ENCODE measurements around the gene ZNF792. TPM values are rescaled to one million over a fixed set of nuclear protein-coding genes. Genes with fewer than 3 reads are reported as not detected.

Gene ZNF792
- total and polyA plus RNA-seq, 2 of the 4 experiments (the other 2 are of a cell fraction): 1.5 to 4.8 TPM

DNA sequence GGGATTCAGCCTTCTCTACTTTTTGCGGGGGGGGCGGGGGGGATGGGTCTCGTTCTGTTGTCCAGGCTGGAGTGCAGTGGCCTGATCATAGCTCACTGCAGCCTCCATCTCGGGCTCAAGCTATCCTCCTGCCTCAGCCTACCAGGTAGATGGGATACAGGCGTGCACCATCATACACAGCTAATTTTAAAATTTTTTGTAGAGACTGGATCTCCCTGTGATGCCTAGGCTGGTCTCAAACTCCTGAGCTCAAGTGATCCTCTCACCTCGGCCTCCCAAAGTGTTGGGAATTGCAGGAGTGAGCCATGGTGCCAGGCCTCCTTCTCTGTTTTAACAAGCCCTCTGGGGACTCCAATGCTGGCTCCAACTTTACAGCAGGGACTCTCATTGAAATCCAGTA is 569 bp upstream of the ZNF792 start:
- H3K14ac ChIP-seq (replicated peaks; ENCODE audit: low read depth, low read length): no peak overlapping the region
- no peak overlapping the region for H2BK15ac ChIP-seq (ENCODE audit: low read depth, low read length)
- ATAC-seq (ENCODE audit: low read depth) (no peak), DNase-seq (no peak)
- H2BK5ac ChIP-seq (ENCODE audit: low read depth, low read length, poor library complexity, severe bottlenecking): no peak overlapping the region
- no peak overlapping the region for H2BK120ac ChIP-seq (ENCODE audit: low read depth, low read length)
- ChIA-PET CTCF (no interaction called here), POLR2A (ENCODE audit: unreplicated experiment) (no interaction called here)
- H3K9me3 ChIP-seq (ENCODE audit: control insufficient read depth, insufficient read depth, low read length): peaks cover 16% of the 10 kb centered on the region
- H4K5ac ChIP-seq (ENCODE audit: low read depth, low read length): no peak overlapping the region
- no peak overlapping the region for H3K27ac ChIP-seq (ENCODE audit: insufficient read depth, low read length)
- H4K91ac ChIP-seq (ENCODE audit: insufficient read depth, low read depth, low read length): no peak overlapping the region
- H3K36me3 ChIP-seq (ENCODE audit: control insufficient read depth, insufficient read depth, low read length): peaks cover 5% of the 10 kb centered on the region
- no peak overlapping the region for H2BK20ac ChIP-seq (ENCODE audit: low read depth, low read length)
- peaks cover 3% of the 10 kb centered on the region for H3K4me1 ChIP-seq (ENCODE audit: control insufficient read depth, insufficient read depth, low read length)
- in situ Hi-C loops (cut with MboI; ENCODE audit: low sequenced_read_pairs): no loop called here
- no peak overlapping the region for H2AK5ac ChIP-seq (ENCODE audit: low read depth, low read length)
- no peak overlapping the region for H3K56ac ChIP-seq (ENCODE audit: extremely low read depth, insufficient read depth, low read length)
- WGBS, 2 experiments (ENCODE audit: extremely low coverage in 2 of 2, insufficient read length in 1 of 2): 100% methylated on average over 1 of the region's 6 CpGs; no CpG with 5 or more reads in 1 of the 2 experiments
- no peaks in the 10 kb centered on the region; the same call in 1 of the 2 replicates for H3K27me3 ChIP-seq (ENCODE audit: control insufficient read depth, insufficient read depth, low read length)
- no peak overlapping the region for H3K4ac ChIP-seq (ENCODE audit: low read depth, low read length)
- 0 out of 4 replicates have a peak overlapping the region, but pooled peaks of 1 of the 2 experiments have one; percentile 75 for H4K8ac ChIP-seq (ENCODE audit: low read depth in 2 of 2, low read length in 2 of 2)
- H3K79me1 ChIP-seq (ENCODE audit: low read depth in 1 of 2, low read length in 2 of 2): peaks cover 21 to 35% of the 10 kb centered on the region in 2 experiments
- TF ChIP-seq MAZ (IDR thresholded peaks at IDR 0.05; ENCODE audit: borderline replicate concordance, low read depth, low read length): no peak
- TF ChIP-seq, protein P1, sequence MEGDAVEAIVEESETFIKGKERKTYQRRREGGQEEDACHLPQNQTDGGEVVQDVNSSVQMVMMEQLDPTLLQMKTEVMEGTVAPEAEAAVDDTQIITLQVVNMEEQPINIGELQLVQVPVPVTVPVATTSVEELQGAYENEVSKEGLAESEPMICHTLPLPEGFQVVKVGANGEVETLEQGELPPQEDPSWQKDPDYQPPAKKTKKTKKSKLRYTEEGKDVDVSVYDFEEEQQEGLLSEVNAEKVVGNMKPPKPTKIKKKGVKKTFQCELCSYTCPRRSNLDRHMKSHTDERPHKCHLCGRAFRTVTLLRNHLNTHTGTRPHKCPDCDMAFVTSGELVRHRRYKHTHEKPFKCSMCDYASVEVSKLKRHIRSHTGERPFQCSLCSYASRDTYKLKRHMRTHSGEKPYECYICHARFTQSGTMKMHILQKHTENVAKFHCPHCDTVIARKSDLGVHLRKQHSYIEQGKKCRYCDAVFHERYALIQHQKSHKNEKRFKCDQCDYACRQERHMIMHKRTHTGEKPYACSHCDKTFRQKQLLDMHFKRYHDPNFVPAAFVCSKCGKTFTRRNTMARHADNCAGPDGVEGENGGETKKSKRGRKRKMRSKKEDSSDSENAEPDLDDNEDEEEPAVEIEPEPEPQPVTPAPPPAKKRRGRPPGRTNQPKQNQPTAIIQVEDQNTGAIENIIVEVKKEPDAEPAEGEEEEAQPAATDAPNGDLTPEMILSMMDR (conservative IDR thresholded peaks at IDR 0.05; ENCODE audit: low read depth, low read length): no peak
- TF ChIP-seq BHLHE40 (IDR thresholded peaks at IDR 0.05; ENCODE audit: low read depth, low read length): no peak
- TF ChIP-seq, protein P2, sequence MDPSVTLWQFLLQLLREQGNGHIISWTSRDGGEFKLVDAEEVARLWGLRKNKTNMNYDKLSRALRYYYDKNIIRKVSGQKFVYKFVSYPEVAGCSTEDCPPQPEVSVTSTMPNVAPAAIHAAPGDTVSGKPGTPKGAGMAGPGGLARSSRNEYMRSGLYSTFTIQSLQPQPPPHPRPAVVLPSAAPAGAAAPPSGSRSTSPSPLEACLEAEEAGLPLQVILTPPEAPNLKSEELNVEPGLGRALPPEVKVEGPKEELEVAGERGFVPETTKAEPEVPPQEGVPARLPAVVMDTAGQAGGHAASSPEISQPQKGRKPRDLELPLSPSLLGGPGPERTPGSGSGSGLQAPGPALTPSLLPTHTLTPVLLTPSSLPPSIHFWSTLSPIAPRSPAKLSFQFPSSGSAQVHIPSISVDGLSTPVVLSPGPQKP (IDR thresholded peaks at IDR 0.05; ENCODE audit: borderline replicate concordance, low read depth, low read length): no peak
- no peak for TF ChIP-seq RFX5 (IDR thresholded peaks at IDR 0.05; ENCODE audit: low read depth, low read length)
- TF ChIP-seq POLR2A (IDR thresholded peaks at IDR 0.05; ENCODE audit: low read depth, low read length): no peak
- TF ChIP-seq MXI1 (IDR thresholded peaks at IDR 0.05; ENCODE audit: borderline replicate concordance, low read depth, low read length): no peak
- TF ChIP-seq SMC3 (IDR thresholded peaks at IDR 0.05; ENCODE audit: low read depth, low read length): no peak
- TF ChIP-seq RAD21 (IDR thresholded peaks at IDR 0.05; ENCODE audit: low read length): no peak
- no peak for TF ChIP-seq MAFK (IDR thresholded peaks at IDR 0.05; ENCODE audit: low read depth, low read length)
- TF ChIP-seq CEBPB (IDR thresholded peaks at IDR 0.05; ENCODE audit: low read depth, low read length): no peak
- TF ChIP-seq, protein P3, sequence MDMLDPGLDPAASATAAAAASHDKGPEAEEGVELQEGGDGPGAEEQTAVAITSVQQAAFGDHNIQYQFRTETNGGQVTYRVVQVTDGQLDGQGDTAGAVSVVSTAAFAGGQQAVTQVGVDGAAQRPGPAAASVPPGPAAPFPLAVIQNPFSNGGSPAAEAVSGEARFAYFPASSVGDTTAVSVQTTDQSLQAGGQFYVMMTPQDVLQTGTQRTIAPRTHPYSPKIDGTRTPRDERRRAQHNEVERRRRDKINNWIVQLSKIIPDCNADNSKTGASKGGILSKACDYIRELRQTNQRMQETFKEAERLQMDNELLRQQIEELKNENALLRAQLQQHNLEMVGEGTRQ (IDR thresholded peaks at IDR 0.05; ENCODE audit: low read depth, low read length): no peak
- TF ChIP-seq CHD1 (IDR thresholded peaks at IDR 0.05; ENCODE audit: low read depth, low read length): no peak
- H3K18ac ChIP-seq (ENCODE audit: low read depth, low read length): no peak overlapping the region
- H3K4me2 ChIP-seq (ENCODE audit: low read depth, low read length): no peak overlapping the region
- H3K23ac ChIP-seq (ENCODE audit: low read depth, low read length): no peak overlapping the region
- no peak overlapping the region for H3K4me3 ChIP-seq (ENCODE audit: insufficient read depth, low read depth, low read length)
- intact Hi-C loops (cut with micrococcal nuclease): no loop called here
- H3K9ac ChIP-seq (ENCODE audit: low read depth, low read length): no peak overlapping the region
- peaks cover 20% of the 10 kb centered on the region for H3K9me1 ChIP-seq (ENCODE audit: insufficient read depth, low read length)
- H4K20me1 ChIP-seq (ENCODE audit: insufficient read depth, low read length): peaks cover 25% of the 10 kb centered on the region
- peak overlapping the region; percentile 90 for H2AFZ ChIP-seq (replicated peaks; ENCODE audit: low read length, poor library complexity)
- dilution Hi-C loops (cut with HindIII; ENCODE audit: low sequenced_read_pairs, unreplicated experiment): no loop called here
- BruUV-seq (replicated peaks): no TSS peak
- no peak overlapping the region for H2AK9ac ChIP-seq (replicated peaks; ENCODE audit: low read depth, low read length, poor library complexity)

Measured in IMR-90 (cell line).